Activated CD4-positive, CD25-positive, alpha-beta regulatory T cell treated with anti-CD3 and anti-CD28 coated beads, Interleukin-2, amount 50 U/mL, for 24 hours (primary cell): Measurements from ENCODE around the gene ZNHIT3.

Experiments used
- ATAC-seq, 2 donors: fragments of 150-1000 bp; cut with Tn5 transposase; one replicate each; pipeline ENCODE4 v1.10.0; 2021; ENCODE audit warnings: mild to moderate bottlenecking in 1 of 2, moderate library complexity in 1 of 2

ZNHIT3 gene

GRCh38 chr17:36515837-36516236 is 29.4 kb downstream of the ZNHIT3 start:
- ATAC-seq, result no peak

- ATAC-seq, result no peak
Measured at GRCh38 chr17:36523113-36523512, 36.6 kb downstream of the ZNHIT3 start.

- peak; percentile 86 to 93 for ATAC-seq
Measured at GRCh38 chr17:36524428-36524876, 38.0 kb downstream of the ZNHIT3 start.

- no peak for ATAC-seq
Measured at GRCh38 chr17:36525113-36525512, 38.6 kb downstream of the ZNHIT3 start.

- ATAC-seq, result no peak
Measured at GRCh38 chr17:36525888-36526287, 39.4 kb downstream of the ZNHIT3 start.

- no peak for ATAC-seq
Measured at GRCh38 chr17:36527621-36528250, 41.3 kb downstream of the ZNHIT3 start.

GRCh38 chr17:36529121-36529520 is 42.6 kb downstream of the ZNHIT3 start:
- ATAC-seq, result no peak

GRCh38 chr17:36532435-36532975 is 46.0 kb downstream of the ZNHIT3 start:
- no peak for ATAC-seq

GRCh38 chr17:36533935-36534839 is 47.7 kb downstream of the ZNHIT3 start:
- ATAC-seq, result peak; percentile 34 to 35

GRCh38 chr17:36534840-36535668 is 48.6 kb downstream of the ZNHIT3 start, which contains the start of the genes MYO19 and PIGW:
Gene MYO19 (minus strand): TSS chr17:36534868. CDS start chr17:36532538, 2,330 bp downstream.
Gene PIGW (plus strand): TSS chr17:36534987. CDS start chr17:36537102, 2,115 bp downstream.
- ATAC-seq, result peak; percentile 87 to 88

GRCh38 chr17:36535669-36536081 is 49.2 kb downstream of the ZNHIT3 start:
- ATAC-seq, result no peak

- ATAC-seq, result no peak
Measured at GRCh38 chr17:36540696-36541095, 54.2 kb downstream of the ZNHIT3 start.

GRCh38 chr17:36542755-36543154 is 56.3 kb downstream of the ZNHIT3 start:
- no peak for ATAC-seq

- ATAC-seq, result no peak
Measured at GRCh38 chr17:36544044-36544306, 57.5 kb downstream of the ZNHIT3 start.

GRCh38 chr17:36544307-36545076 is 58.0 kb downstream of the ZNHIT3 start, which contains the start of gene GGNBP2:
Gene GGNBP2 (plus strand): TSS chr17:36544919. CDS start chr17:36545725, 806 bp downstream.
- peak; percentile 65 to 68 for ATAC-seq

GRCh38 chr17:36545077-36545464 is 58.6 kb downstream of the ZNHIT3 start:
- peak in 1 of 2 donors; percentile 26 for ATAC-seq
